GM21737 (cell line): ENCODE measurements around the gene PHF20.
"Not testable (repeated sequence)": the region's sequence is repeated elsewhere in the genome, so short reads cannot be mapped to it uniquely, and the experiment has no call there.

ENCODE experiments used
- ATAC-seq: cut with Tn5 transposase; IDR thresholded peaks from one replicate; pipeline ENCODE4 v1.9.1; 2021; ENCODE audit warnings: mild to moderate bottlenecking, moderate library complexity; ENCODE audit not compliant: unreplicated experiment

PHF20 gene

GRCh38 chr20:35833241-35833640 is 61.4 kb downstream of the PHF20 start:
- ATAC-seq = no peak

GRCh38 chr20:35837577-35838195 is 65.9 kb downstream of the PHF20 start:
- ATAC-seq = no peak

- no peak for ATAC-seq
Measured at GRCh38 chr20:35838205-35838604, 66.4 kb downstream of the PHF20 start.

- no peak for ATAC-seq
Measured at GRCh38 chr20:35839904-35840303, 68.1 kb downstream of the PHF20 start.

- no peak for ATAC-seq
Measured at GRCh38 chr20:35840421-35840820, 68.6 kb downstream of the PHF20 start.

- no peak for ATAC-seq
Measured at GRCh38 chr20:35842361-35842760, 70.5 kb downstream of the PHF20 start.

GRCh38 chr20:35843894-35844293 is 72.1 kb downstream of the PHF20 start:
- not testable (repeated sequence) for ATAC-seq

- no peak for ATAC-seq
Measured at GRCh38 chr20:35845561-35845960, 73.7 kb downstream of the PHF20 start.

GRCh38 chr20:35849706-35850105 is 77.9 kb downstream of the PHF20 start:
- ATAC-seq = no peak

GRCh38 chr20:35851659-35852058 is 79.8 kb downstream of the PHF20 start:
- ATAC-seq = not testable (repeated sequence)

- ATAC-seq = no peak
Measured at GRCh38 chr20:35854713-35855348, 83.0 kb downstream of the PHF20 start.

GRCh38 chr20:35855641-35856040 is 83.8 kb downstream of the PHF20 start:
- ATAC-seq = not testable (repeated sequence)

GRCh38 chr20:35856866-35857265 is 85.1 kb downstream of the PHF20 start:
- no peak for ATAC-seq

- ATAC-seq = no peak
Measured at GRCh38 chr20:35866418-35867202, 94.8 kb downstream of the PHF20 start.

GRCh38 chr20:35870541-35871258 is 98.9 kb downstream of the PHF20 start:
- no peak for ATAC-seq

- ATAC-seq = no peak
Measured at GRCh38 chr20:35871259-35871771, 99.5 kb downstream of the PHF20 start.

GRCh38 chr20:35876033-35876320 is 104.2 kb downstream of the PHF20 start:
- no peak for ATAC-seq

- no peak for ATAC-seq
Measured at GRCh38 chr20:35877611-35878010, 105.8 kb downstream of the PHF20 start.

- ATAC-seq = no peak
Measured at GRCh38 chr20:35878113-35878625, 106.4 kb downstream of the PHF20 start.

- ATAC-seq = no peak
Measured at GRCh38 chr20:35881676-35882075, 109.9 kb downstream of the PHF20 start.
